ENCODE measurements around the gene ZNF33A. TPM values are rescaled to one million over a fixed set of nuclear protein-coding genes. Genes with fewer than 3 reads are reported as not detected.

ZNF33A gene
- total and polyA plus RNA-seq, 10 of the 15 experiments (the other 5 are each of a cell fraction or from before 2014, with no cell fraction given), result 9.8 to 29.9 (median 18.3) TPM

DNA sequence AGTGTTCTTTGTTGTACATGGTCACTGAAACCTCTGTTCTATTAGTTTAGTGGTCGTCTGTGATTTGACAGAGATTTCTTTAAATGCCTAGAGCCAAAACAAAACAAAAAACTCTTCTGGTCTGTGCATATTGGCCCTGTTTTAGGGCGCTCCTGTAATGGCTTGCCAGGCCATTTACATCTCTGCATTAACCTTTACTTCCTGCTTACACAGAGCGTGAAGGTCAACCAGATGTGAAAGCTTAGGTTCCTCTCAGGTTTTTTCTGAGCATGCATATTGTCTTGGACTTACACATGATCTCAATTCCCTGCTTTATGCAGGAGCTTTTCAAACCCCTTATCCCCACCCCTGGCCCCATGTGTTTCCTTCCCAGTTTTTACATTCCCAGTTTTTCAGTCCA lies 93.3 kb downstream of the ZNF33A start (continued):
- TF ChIP-seq, protein P1, sequence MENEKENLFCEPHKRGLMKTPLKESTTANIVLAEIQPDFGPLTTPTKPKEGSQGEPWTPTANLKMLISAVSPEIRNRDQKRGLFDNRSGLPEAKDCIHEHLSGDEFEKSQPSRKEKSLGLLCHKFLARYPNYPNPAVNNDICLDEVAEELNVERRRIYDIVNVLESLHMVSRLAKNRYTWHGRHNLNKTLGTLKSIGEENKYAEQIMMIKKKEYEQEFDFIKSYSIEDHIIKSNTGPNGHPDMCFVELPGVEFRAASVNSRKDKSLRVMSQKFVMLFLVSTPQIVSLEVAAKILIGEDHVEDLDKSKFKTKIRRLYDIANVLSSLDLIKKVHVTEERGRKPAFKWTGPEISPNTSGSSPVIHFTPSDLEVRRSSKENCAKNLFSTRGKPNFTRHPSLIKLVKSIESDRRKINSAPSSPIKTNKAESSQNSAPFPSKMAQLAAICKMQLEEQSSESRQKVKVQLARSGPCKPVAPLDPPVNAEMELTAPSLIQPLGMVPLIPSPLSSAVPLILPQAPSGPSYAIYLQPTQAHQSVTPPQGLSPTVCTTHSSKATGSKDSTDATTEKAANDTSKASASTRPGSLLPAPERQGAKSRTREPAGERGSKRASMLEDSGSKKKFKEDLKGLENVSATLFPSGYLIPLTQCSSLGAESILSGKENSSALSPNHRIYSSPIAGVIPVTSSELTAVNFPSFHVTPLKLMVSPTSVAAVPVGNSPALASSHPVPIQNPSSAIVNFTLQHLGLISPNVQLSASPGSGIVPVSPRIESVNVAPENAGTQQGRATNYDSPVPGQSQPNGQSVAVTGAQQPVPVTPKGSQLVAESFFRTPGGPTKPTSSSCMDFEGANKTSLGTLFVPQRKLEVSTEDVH (IDR thresholded peaks at IDR 0.05; ENCODE audit: low read depth, partially characterized antibody), result no peak

DNA sequence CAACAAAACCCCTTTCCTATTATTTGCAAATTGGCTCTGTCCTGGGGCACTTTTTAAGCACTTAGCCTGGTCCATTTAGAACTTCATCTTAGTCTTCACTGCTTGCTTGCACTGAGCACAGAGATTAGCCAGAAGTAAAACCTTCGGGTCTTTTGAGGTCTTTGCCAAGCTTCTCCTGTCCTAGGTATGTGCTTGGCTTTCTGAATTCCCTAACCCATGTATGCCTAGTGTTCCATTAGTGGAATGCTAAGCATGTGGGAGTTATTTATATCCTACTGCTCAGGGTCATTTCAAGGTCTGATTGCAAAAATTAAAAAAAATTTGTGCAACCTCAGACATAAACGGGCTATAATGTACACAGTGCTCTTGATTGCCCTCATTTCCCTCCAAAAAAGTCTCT lies 101.7 kb downstream of the ZNF33A start:
- intact Hi-C loops (cut with micrococcal nuclease; ENCODE audit: unreplicated experiment) (no loop called here), in situ Hi-C loops (cut with MboI) (no loop called here)
- no peaks in the 10 kb centered on the region for H4K20me1 ChIP-seq (ENCODE audit: control insufficient read depth, insufficient read depth)
- no peaks in the 10 kb centered on the region for H3K79me2 ChIP-seq (ENCODE audit: control insufficient read depth, insufficient read depth, low read length)
- ChIA-PET SMC1A (ENCODE audit: uncharacterized antibody, unreplicated experiment) (no interaction called here), RAD21 (ENCODE audit: unreplicated experiment) (no interaction called here), POLR2A (interaction anchor here (0.7 kb wide), 1 partner anchor 19 kb away, joined by 4 read pairs; no protein-coding TSS in a partner anchor), CTCF (no interaction called here)
- ATAC-seq (no peak), DNase-seq (ENCODE audit: low read depth, low spot score) (no peak), FAIRE-seq (no peak)
- WGBS (ENCODE audit: insufficient coverage, insufficient replicate concordance, low lambda C conversion rate, missing lambda C conversion rate), result 100% methylated on average over 2 of the region's 2 CpGs
- no peak overlapping the region for H3K9ac ChIP-seq (ENCODE audit: control insufficient read depth, insufficient read depth, low read length)
- H3K27me3 ChIP-seq (replicated peaks in 1 of 2; ENCODE audit: control insufficient read depth in 2 of 2, insufficient read depth in 2 of 2, low read length in 1 of 2), result no peaks in the 10 kb centered on the region
- H2AFZ ChIP-seq (ENCODE audit: control insufficient read depth, low read depth, low read length), result no peak overlapping the region
- H3K27ac ChIP-seq (ENCODE audit: control insufficient read depth, insufficient read depth), result no peak overlapping the region
- no peaks in the 10 kb centered on the region for H3K4me1 ChIP-seq (ENCODE audit: control insufficient read depth, insufficient read depth, low read length)
- H3K4me3 ChIP-seq, result no peak overlapping the region
- H3K9me3 ChIP-seq (replicated peaks; ENCODE audit: control insufficient read depth, insufficient read depth, low read length), result peaks cover 28% of the 10 kb centered on the region
- no TSS peak for BruUV-seq (replicated peaks)
- H3K36me3 ChIP-seq (ENCODE audit: control insufficient read depth in 2 of 2, insufficient read depth in 2 of 2, low read length in 1 of 2), result peaks cover 1 to 7% of the 10 kb centered on the region in 2 experiments; a peak in 3 of 4 replicates
- H3K4me2 ChIP-seq (ENCODE audit: control insufficient read depth, insufficient read depth), result no peak overlapping the region
- TF ChIP-seq JUNB (IDR thresholded peaks at IDR 0.05) (no peak), SRF (IDR thresholded peaks at IDR 0.05; ENCODE audit: low read depth in 2 of 2, low read length in 2 of 2) (no peak), GATAD2B (conservative IDR thresholded peaks at IDR 0.05; ENCODE audit: low read depth) (no peak), RBBP5 (conservative IDR thresholded peaks at IDR 0.05) (no peak)
- TF ChIP-seq, protein P2, sequence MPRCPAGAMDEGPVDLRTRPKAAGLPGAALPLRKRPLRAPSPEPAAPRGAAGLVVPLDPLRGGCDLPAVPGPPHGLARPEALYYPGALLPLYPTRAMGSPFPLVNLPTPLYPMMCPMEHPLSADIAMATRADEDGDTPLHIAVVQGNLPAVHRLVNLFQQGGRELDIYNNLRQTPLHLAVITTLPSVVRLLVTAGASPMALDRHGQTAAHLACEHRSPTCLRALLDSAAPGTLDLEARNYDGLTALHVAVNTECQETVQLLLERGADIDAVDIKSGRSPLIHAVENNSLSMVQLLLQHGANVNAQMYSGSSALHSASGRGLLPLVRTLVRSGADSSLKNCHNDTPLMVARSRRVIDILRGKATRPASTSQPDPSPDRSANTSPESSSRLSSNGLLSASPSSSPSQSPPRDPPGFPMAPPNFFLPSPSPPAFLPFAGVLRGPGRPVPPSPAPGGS (IDR thresholded peaks at IDR 0.05; ENCODE audit: borderline replicate concordance, insufficient read depth, low read depth, low read length, poor library complexity, severe bottlenecking), result no peak
- TF ChIP-seq, protein P3, sequence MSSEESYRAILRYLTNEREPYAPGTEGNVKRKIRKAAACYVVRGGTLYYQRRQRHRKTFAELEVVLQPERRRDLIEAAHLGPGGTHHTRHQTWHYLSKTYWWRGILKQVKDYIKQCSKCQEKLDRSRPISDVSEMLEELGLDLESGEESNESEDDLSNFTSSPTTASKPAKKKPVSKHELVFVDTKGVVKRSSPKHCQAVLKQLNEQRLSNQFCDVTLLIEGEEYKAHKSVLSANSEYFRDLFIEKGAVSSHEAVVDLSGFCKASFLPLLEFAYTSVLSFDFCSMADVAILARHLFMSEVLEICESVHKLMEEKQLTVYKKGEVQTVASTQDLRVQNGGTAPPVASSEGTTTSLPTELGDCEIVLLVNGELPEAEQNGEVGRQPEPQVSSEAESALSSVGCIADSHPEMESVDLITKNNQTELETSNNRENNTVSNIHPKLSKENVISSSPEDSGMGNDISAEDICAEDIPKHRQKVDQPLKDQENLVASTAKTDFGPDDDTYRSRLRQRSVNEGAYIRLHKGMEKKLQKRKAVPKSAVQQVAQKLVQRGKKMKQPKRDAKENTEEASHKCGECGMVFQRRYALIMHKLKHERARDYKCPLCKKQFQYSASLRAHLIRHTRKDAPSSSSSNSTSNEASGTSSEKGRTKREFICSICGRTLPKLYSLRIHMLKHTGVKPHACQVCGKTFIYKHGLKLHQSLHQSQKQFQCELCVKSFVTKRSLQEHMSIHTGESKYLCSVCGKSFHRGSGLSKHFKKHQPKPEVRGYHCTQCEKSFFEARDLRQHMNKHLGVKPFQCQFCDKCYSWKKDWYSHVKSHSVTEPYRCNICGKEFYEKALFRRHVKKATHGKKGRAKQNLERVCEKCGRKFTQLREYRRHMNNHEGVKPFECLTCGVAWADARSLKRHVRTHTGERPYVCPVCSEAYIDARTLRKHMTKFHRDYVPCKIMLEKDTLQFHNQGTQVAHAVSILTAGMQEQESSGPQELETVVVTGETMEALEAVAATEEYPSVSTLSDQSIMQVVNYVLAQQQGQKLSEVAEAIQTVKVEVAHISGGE (CRISPR knock-in tag; IDR thresholded peaks at IDR 0.05), result no peak
- TF ChIP-seq, protein P4, sequence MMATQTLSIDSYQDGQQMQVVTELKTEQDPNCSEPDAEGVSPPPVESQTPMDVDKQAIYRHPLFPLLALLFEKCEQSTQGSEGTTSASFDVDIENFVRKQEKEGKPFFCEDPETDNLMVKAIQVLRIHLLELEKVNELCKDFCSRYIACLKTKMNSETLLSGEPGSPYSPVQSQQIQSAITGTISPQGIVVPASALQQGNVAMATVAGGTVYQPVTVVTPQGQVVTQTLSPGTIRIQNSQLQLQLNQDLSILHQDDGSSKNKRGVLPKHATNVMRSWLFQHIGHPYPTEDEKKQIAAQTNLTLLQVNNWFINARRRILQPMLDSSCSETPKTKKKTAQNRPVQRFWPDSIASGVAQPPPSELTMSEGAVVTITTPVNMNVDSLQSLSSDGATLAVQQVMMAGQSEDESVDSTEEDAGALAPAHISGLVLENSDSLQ (IDR thresholded peaks at IDR 0.05), result no peak
- TF ChIP-seq, protein P5, sequence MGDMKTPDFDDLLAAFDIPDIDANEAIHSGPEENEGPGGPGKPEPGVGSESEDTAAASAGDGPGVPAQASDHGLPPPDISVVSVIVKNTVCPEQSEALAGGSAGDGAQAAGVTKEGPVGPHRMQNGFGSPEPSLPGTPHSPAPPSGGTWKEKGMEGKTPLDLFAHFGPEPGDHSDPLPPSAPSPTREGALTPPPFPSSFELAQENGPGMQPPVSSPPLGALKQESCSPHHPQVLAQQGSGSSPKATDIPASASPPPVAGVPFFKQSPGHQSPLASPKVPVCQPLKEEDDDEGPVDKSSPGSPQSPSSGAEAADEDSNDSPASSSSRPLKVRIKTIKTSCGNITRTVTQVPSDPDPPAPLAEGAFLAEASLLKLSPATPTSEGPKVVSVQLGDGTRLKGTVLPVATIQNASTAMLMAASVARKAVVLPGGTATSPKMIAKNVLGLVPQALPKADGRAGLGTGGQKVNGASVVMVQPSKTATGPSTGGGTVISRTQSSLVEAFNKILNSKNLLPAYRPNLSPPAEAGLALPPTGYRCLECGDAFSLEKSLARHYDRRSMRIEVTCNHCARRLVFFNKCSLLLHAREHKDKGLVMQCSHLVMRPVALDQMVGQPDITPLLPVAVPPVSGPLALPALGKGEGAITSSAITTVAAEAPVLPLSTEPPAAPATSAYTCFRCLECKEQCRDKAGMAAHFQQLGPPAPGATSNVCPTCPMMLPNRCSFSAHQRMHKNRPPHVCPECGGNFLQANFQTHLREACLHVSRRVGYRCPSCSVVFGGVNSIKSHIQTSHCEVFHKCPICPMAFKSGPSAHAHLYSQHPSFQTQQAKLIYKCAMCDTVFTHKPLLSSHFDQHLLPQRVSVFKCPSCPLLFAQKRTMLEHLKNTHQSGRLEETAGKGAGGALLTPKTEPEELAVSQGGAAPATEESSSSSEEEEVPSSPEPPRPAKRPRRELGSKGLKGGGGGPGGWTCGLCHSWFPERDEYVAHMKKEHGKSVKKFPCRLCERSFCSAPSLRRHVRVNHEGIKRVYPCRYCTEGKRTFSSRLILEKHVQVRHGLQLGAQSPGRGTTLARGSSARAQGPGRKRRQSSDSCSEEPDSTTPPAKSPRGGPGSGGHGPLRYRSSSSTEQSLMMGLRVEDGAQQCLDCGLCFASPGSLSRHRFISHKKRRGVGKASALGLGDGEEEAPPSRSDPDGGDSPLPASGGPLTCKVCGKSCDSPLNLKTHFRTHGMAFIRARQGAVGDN (IDR thresholded peaks at IDR 0.05), result no peak
